T47D (cell line): ENCODE data around the gene PAAF1.

ENCODE experiments used
- DNase-seq, 2 experiments: peaks; one replicate each; pipeline versions ENCODE4 v3.0.0 to v3.0.0-alpha.2; 2011 to 2012; ENCODE audit warnings: low read depth in 1 of 2, low spot score in 1 of 2
- JUND ChIP-seq: IDR thresholded peaks from 2 replicates; pipeline ENCODE4 v1.6.1; 2012; ENCODE audit warnings: low read depth
- in situ Hi-C: cut with HindIII; loops from 2 replicates; pipeline ENCODE4 v1.10.0; 2016; ENCODE audit warnings: low sequenced_read_pairs, low pct_unique_long_range_greater_than_20kb

Gene PAAF1

DNA sequence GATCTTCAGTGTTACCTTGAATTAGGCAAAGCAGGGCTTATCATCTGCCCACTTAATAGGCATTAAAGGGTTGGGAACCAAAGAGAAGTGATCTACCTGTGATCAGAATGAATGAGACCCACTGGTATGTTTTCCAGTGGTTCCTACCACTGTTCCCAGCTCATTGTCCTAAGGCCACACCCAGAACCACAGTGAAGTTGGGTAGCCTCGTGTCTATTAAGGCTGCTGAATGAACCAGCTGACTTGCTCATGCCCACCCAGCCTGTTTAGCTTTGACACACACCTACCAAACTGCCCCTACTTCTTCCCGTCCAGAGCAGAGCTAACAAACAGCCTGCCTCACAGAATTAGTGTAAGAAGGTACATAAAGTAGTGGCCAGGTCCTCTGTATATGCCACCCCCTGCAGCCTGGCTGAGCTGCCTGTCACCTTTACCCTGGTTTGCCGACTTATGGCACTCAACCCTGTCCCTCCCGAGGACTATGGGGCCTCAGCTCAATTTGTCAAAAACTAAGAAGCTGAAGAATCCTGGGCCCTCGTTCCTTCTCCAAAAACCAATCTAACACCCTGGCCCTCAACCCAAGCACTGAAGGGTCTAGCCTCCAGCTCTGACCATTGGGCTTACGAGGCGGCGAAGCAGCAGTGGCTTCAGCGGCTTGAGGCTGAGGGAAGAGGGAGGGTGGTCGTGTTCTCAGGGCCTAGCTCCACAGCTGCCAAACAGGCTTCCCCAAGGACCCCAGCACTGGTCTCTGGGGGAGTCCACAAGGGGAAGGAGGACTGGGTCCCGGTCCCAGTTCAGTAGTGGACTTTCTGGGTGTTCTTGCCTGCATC, 96.0 kb downstream of the PAAF1 start:
- no peak for DNase-seq
- in situ Hi-C loops: no loop called here
- no peak for TF ChIP-seq JUND

DNA sequence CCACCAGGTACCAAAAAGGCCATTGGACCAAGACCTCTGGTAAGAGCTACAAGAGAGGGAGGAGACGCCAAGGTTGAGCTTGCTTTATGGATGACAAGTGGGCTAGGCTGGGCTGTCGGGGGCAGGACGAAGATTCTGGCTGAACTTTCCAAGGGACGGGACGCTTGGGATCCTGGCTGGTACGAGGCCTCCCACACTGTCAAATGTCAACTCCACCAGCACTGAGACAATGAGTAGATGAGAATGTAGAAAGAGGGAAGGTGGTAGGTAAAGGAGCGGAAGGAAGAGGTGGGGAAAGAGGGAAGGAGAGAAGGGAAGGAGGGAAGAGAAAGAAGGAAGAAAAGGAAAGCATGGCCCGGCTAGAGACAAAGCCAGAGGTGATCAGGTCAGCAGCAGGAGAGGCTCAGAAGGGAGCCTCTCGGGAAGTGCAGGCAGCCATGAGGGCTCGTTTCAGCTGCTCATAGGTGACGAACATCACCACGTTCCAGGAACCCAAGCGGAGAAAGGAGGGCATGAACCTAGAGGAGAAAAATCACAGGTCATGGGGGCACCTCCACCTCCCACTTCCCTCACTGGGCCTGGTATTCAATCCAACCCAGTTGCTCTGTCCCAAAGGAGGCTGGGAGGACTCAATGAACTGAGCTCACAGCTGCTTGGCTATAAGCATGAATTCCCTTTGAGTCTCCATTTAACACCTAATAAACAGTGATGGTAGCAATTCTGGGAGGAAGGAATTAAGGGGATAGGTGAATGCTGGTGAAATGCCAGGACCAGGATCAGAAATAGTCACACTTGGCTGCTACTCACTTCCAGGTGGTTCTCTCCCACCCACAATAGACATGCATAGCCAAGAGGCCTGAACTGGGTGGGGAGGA, 98.0 kb downstream of the PAAF1 start:
- in situ Hi-C loops: no loop called here
- no peak for DNase-seq
- TF ChIP-seq JUND: no peak

DNA sequence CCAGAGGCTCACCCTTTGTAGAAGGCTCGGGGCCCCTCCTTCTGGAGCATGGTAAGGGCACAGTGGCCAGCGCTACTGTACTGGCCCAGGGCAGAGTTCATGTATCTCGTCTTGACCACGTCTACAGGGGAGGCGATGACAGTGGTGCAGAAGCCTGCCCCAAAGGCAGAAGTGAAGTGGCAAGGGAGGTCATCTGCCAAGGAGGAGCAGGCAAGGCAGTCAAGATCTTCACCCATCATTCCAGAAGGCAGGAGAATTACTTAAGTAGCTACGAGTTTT, 98.6 kb downstream of the PAAF1 start:
- TF ChIP-seq JUND: no peak
- DNase-seq: no peak
- in situ Hi-C loops: no loop called here

DNA sequence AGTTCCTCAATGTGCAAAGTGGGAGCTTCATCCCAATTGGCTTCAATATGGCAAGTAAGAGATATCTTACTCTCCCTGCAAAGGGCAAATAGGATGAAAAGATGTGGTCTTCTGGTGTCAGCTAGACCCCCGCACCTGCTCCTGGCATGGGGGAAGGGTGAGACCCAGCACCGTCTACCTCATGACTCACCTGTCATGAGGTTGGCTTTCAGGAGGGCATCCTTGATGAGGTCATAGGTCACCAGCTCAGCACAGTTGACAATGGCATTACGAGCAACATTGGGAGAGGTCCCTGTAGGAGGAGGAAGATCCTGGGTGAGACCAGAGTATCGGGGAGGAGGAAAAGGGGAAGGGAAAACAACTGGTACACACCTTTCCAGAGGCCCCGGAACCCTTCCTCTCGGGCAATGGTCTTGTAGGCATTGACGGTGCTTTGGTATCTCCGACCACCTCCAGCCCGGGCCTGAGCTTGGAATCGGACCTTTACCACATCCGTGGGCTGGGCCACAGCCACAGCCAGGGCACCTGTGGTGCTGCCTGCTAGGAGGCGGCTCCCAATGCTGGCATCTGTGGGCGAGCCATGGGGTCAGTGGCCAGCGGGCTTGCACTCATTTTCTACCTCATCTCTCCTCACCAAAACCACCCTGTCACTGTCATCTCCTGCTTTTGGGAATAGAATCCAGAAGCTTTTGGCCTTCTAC, 99.8 kb downstream of the PAAF1 start:
- DNase-seq: no peak
- in situ Hi-C loops: no loop called here
- TF ChIP-seq JUND: no peak

DNA sequence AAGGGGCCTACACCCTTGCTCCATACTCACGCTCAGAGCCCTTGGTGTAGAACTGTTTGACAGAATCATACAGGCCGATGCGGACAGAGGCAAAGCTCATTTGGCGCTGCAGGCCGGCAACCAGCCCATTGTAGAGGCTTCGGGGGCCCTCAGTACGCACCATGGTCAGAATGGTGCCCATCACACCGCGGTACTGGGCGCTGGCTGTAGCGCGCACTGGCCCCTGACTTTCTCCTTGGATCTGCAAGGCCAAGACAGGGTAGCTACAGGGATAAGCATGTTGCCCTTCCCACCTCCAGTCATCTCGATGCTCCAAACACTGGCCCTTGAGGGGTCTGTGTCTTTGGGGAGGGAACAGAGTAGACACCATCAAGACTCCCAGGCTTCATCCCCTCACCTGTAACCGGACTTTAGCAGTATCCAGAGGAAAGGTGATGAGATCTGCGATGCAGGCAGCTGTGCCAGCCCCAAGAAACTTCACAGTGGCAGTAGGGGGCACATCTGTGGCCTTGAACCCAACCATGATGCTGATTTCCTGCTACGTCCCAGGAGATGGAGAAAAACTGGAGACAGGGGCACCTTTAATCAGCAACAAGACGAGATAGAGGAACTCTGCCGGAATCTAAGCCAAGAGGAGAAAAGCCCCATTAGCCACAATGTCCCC, 101.2 kb downstream of the PAAF1 start:
- no peak for TF ChIP-seq JUND
- in situ Hi-C loops: no loop called here
- no peak for DNase-seq

DNA sequence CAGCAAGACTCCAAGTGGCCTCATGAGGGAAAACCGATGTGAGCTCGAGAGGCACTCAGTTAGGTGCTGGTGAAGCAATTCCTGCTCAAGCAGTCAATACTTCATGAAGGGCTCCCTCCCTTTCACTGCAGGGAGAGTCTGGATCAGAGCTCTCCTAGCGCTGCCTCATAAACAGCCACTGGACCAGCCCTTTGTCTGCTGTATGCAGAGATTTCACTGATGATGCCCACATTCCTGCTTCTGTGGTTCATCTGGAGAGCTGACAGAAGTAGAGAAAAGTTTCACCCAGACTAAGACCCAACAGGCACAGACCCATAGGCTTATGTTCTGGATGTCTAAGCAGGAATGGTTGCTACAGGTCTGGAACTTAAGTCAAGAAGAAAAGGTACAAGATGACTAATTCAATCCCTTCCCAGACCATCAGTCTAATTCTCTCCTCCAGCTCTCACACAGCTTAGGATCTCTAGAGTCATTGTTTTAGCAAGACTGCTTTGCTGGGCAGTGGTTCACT, 101.8 kb downstream of the PAAF1 start:
- no peak for DNase-seq
- no peak for TF ChIP-seq JUND
- in situ Hi-C loops: no loop called here

DNA sequence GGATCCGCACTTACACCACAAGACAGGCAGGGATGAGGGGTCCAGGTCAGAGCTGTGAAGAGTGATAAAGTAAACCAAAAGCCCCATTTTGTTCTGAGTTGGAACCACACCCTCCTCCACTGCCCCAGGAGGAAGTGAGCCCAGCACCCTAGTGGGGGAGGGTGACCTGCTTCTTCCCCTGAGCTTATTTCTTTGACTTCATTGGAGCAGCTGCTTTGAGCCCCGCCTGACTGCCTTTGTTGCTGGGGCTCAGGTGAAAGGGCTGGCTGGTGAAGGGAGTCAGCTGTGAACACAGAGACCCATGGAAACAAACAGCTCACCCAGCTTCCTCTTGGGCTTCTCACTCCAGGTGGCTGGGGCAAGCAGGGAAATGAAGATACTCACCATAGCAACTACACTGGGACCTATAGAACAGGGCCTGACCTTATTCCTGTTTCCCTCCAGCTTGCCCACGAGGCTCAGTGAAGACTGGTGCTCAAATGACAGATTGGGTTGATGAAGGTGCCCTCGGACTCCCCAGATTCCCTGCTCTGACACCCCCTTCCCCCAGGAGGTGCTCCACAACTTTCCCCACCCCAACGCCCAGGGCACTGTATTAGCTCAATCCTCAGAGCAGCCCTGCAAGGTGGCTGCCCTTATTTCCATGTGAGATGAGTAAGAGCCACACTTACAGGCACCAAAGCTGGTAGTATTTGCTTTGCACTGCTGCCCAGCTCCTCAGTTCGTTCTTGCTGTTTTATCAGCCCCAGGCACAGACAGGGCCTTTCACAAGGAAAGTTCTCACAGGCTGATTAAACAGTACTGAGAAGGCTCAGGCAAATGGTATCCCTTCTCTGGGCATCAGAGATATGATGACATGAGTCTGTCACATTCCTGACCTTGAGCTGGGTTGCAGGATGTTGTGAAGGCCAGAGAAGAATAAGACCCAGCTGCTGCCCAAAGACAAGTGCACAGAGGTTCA, 103.5 kb downstream of the PAAF1 start:
- peak in 1 of 2 experiments; percentile 65 for DNase-seq
- TF ChIP-seq JUND: no peak
- in situ Hi-C loops: no loop called here
